Activated CD4-positive, CD25-positive, alpha-beta regulatory T cell treated with anti-CD3 and anti-CD28 coated beads, Interleukin-2, amount 50 U/mL, for 72 hours (primary cell): ENCODE data around the gene ID4.
"Not testable (repeated sequence)": the region's sequence is repeated elsewhere in the genome, so short reads cannot be mapped to it uniquely, and the experiment has no call there.

Experiments
- DNase-seq: peaks from one replicate; pipeline ENCODE4 v3.0.0; 2021

Gene ID4

DNA sequence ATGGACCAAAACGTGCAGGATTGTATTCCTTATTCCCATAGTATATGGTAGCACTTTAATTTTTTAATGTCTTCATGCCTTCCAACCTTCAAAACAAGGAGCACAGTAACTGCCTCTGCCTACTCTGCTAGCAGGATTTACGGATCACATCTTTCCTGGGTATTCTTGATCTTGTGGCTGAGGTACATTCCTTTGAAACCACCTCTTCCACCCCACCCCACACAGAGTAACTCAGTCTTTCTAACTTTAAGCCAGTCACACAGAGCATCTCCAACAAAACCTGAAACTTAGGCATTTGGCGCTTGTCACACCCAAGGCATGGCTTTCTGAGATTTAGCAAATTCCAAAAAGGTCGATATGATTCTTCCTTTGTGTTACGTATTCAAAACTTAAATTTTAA is 2.3 kb upstream of the ID4 start:
- DNase-seq: no peak

DNA sequence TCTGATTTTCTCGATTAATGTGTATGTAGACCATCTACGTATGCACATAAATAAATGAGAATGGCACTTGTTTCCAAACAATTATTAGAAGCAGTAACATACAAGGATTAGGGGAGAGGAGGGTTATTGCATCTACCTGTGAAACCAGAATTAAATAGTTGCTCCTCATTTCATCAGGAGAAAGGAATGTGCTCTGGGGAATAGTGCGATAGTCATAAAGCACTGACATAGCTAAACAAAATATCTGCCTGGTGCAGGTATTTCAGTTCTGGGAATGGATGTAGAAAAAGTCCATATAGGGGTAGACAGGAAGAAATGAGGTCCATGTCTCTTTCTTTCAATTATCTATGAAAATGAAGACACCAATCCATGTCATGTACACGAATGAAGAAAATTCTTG is 1.6 kb upstream of the ID4 start:
- DNase-seq: no peak

DNA sequence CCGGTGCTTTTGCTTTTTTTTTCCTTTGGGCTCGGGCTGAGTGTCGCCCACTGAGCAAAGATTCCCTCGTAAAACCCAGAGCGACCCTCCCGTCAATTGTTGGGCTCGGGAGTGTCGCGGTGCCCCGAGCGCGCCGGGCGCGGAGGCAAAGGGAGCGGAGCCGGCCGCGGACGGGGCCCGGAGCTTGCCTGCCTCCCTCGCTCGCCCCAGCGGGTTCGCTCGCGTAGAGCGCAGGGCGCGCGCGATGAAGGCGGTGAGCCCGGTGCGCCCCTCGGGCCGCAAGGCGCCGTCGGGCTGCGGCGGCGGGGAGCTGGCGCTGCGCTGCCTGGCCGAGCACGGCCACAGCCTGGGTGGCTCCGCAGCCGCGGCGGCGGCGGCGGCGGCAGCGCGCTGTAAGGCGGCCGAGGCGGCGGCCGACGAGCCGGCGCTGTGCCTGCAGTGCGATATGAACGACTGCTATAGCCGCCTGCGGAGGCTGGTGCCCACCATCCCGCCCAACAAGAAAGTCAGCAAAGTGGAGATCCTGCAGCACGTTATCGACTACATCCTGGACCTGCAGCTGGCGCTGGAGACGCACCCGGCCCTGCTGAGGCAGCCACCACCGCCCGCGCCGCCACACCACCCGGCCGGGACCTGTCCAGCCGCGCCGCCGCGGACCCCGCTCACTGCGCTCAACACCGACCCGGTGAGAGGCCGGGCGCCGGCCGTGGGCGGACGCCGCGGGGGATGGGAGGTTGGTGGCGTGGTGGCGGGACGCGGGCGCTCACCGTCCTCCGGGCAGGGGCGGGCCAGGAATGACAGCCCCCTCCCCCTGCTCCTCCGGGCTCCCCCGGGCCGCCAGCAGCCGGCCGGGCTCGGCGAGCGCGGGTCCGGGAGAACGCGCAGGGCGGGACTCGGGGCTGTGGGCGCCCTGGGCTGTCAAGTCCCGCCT is 606 bp downstream of the ID4 start:
- no peak for DNase-seq

DNA sequence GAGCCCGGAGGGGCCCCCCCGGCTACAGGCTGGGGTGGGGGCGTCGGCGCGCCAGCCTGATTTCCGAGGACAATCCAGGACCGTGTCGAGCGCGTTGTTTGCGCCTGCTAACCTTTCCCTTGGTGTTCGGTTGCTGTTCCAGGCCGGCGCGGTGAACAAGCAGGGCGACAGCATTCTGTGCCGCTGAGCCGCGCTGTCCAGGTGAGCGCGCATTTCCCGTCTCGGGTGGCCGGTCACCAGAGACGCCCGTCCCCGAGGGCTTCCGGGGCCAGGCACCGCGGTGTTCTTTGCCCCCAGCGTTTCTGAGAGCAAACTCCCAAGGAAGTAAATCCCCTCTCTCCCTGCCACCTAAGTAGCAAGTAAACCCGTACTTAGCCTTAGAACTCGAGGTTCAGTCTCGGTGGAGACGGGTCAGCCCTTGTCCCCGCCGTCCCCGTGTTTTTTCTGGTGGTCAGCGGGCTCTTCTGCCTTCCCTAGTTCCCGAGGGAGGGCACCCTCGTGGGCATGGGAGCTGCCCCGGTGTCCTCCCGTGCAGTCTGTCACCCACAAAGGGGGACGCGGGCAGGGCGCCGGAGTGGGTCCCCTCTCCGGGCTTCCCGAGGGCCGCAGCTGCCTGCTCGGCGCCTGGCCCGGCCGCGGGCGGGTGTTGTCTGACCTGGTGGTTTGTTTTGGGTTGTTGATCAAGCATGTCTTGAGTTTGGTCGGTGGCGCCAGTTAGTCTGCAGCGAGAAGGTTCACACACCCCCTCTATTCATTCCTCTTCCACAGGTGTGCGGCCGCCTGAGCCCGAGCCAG is 1.5 kb downstream of the ID4 start:
- DNase-seq: no peak

DNA sequence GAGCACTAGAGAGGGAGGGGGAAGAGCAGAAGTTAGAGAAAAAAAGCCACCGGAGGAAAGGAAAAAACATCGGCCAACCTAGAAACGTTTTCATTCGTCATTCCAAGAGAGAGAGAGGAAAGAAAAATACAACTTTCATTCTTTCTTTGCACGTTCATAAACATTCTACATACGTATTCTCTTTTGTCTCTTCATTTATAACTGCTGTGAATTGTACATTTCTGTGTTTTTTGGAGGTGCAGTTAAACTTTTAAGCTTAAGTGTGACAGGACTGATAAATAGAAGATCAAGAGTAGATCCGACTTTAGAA is 2.0 kb downstream of the ID4 start:
- DNase-seq: no peak

DNA sequence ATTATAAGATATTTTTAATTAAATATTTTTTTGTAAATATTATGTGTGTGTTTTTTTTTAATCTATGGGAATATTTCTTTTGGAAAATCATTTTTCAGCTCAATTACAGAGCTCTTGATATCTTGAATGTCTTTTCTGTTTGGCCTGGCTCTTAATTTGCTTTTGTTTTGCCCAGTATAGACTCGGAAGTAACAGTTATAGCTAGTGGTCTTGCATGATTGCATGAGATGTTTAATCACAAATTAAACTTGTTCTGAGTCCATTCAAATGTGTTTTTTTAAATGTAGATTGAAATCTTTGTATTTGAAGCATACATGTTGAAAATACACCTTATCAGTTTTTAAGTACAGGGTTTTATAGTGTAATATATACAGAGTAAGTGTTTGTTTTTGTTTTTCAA is 2.6 kb downstream of the ID4 start:
- no peak for DNase-seq

DNA sequence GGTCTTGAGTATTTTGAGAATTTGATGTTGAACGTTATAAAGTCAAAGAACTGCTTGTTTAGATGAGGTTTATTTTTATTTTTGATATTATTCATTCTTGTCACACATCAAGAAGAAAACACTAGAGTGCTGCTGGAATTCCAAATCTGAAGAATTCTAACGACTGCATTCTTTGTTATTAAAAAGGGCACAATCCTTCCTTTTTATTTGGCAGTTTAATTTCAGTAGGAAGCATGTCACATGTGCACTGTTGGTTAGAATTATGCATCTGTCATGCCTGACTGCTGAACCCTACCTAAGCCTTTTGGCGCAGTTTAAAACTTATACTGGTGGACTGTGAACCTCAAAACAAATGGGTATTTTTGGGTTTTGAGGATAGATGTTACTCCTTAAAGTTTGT is 4.0 kb downstream of the ID4 start:
- no peak for DNase-seq

DNA sequence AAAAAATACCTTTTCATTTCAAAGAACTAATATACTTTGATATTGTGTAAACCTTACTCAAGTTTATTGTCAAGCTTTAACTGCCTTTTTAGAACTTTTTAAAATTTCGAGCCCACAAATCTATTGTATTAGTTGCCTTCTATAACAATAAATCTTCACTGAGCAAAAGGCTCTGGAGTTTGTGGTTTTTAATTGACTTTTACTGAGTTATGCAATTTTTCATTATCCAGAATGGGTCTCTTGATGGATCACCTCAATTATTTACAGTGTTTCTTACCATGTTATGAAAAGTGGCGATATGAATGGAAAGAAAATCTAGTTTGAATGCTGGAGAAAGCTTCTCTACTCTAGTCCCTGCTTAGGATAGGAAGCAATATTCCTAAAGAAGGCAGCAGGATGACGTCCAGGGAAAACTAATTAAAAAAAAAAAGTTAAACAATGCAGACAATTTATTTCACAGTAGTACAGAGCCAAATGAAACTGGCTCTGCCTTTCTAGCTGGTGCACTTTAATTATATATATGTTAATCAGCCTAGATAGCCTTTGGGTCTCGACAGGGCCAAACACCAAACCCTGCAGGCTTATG is 5.0 kb downstream of the ID4 start:
- DNase-seq: no peak

DNA sequence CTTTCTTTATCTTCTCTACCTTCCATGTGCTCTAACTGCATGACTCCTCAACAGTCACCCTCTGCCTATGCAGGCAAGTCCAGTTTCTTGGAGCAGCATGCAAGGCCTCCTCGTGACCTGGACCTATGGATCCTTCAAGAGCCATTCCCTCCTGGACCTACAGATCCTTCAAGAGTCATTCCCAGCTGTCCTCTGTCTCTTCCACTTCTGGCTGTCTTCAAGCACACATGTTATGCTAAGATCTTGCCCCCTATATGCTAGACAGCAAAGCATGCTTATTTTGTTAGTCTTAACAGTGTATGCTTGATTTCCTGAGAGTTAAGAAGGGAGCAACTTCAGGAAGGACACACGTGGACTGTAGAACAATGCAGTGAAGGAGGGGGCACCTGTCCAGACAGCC is 7.5 kb downstream of the ID4 start:
- no peak for DNase-seq

DNA sequence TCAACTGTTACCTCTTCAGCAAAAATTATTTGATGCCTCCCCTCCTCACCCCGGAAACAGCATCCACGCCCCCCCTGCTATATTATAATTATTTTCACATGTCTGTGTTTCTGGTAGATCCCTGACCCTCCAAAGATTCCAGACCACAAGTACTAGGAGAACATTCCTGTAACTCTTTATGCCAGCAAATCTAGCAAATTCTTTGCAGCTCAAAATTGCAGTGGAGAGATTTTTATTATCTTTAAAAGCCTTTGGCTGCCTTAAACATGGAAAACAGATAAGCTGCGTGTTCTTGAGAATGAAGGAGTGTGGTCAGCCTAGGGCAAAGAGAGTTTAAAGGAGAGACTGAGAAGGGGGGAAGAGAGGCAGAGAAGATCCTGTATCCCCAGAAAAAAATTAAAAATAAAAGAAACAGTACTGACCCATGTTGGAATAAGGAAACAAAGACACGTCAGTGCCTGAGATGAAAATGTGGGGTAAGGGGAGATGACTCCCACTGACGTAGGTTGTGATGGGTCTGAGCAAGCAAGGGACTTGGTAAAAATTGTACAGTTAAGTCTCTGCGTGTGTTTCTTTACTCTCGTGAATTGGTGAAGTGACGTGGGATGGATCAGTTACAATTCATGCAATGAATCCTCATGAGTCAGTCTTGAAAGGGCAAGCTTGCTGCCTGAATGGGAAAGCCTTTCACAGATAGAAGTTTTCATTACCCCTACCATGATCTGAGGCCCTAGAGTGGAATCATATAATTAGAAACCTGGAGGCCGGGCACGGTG is 8.3 kb downstream of the ID4 start:
- no peak for DNase-seq

DNA sequence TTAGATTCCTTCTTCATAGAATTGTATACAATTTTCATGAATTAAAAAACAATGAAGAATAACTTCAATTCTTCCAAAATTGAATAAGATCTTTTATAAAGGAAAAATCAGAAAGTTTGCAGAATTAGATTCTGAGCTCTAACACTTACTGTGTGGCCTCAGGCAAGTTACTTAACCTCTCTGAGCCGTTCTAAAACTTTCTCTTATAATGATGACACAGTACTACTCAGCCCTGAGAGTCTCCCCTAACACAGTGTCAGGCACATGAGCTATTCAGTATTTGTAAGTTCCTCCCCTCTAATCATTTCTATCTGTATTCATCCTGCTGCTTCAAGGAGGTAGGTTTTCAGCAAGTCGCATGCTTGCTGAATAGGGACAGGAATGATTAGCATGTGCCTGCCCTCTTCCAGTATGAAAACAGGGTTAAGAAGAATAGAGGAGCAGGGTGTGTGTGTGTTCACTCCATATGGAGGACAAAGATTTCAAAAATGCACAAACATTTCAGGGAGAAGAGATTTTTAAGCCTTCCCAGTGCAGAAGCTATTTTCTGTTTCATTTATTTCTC is 11.4 kb downstream of the ID4 start:
- DNase-seq: no peak

DNA sequence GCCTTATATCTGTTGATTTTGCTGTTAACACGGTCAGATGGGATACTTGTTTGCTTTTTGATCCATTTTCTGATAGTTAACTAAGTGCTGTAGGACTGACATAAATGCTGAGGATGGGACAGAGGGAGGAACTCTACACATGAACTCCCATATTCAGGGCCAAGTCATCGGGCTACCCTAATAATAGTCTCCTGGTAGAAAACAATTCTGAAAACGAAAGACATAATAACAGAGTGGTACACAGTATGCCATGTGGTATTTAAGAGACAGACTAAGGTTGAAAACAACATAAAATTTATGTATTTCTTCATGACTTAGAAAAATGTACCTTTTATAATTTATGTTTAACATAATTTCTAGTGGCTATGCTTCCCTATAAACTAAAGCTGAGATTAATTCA is 12.0 kb downstream of the ID4 start:
- no peak for DNase-seq

DNA sequence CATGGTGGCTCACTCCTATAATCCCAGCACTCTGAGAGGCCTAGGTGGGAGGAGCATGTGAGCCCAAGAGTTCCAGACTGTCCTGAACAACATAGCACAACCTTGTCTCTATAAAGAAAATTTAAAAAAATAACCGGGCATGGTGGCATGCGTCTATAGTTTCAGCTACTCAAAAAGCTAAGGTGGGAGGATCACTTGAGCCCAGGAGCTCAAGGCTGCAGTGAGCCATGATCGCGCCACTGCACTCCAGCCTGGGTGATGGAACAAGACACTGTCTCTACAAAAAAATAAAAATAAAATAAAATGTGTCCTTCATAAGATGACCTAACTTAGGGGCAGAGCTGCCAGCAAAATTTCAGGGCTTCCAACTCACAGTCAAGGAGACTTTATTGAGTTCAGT is 12.6 kb downstream of the ID4 start:
- no peak for DNase-seq

DNA sequence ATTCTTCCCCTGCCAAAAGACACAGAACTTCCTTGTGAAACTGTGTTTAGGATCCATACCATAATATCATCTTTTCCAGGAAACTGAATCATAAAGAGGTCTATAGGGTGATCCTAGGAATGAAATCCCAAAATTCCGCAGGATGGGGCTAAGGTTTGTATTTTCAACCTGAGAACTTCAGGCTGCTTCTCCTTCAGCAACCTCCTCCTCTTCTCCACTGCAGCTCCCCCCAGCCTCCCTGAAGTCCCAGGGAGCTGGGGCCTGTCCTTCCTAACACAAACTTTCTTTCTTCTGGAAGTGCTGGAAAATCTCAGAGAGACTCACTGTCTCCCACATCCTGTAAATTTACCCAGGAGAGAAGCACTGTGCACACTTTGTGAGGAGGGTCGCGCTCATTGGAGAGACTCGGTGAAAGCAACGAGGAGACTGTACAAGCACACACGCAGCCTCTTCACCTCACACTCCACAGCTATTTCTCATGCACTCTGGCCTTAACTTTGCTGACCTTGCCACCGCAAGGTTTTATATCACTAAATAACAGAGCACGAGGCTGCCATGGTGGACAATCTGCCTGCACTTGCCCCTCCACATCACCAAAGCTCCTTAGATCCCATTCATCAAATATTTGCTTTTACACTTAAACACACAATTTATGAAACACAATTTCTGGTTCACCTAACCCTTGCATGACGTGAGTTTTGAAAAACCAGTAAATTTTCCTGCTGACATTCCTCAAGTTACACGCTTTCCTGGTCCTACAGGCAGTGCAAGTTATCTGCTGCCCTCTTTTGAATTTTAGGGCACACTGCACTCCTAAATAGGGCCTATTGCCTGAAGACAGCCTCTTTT is 14.3 kb downstream of the ID4 start:
- no peak for DNase-seq

DNA sequence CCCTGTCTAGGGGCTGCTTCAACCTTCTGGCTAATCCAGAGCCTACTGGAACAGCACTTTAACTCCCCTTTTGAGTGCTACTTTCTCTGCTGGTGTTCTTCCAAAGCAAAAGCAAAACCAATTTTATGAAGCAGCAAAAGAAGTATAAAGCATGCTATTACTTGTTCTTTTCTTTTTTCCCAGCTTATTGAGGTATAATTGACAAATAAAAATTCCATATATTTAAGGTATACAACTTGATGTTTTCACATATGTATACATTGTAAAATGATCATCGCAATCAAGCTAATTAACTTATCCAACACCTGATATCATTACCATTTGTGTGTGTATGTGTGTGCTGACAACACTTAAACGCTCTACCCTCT is 14.9 kb downstream of the ID4 start:
- DNase-seq: no peak

DNA sequence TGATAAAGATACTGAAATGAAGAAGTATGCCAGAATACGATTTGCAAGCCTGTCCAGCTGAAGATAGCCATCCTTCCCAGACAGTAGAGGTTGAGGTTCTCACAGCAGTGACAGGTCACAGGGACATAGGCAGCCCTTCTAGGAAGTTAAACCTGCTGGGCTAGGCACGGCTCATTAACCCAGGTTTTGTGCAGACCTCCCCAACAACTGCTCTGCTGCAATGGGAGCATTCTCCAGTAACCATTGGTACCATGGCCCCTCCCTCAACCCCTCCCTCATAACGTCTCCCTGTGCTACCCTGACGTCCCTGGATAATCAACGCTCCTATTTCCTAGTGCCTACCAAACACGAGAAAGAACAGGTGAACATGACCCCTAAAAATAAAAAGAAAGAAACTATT is 15.8 kb downstream of the ID4 start:
- no peak for DNase-seq

DNA sequence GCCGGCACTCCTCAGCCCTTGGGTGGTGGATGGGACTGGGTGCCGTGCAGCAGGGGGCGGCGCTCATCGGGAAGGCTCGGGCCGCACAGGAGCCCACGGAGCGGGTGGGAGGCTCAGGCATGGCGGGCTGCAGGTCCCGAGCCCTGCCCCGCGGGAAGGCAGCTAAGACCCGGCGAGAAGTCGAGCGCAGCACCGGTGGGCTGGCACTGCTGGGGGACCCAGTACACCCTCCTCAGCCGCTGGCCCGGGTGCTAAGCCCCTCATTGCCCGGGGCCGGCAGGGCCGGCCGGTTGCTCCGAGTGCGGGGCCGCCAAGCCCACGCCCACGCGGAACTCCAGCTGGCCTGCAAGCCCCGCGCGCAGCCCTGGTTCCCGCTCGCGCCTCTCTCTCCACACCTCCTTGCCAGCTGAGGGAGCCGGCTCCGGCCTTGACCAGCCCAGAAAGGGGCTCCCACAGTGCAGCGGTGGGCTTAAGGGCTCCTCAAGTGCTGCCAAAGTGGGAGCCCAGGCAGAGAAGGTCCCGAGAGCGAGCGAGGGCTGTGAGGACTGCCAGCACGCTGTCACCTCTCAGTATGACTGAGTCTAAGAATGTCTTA is 17.3 kb downstream of the ID4 start:
- not testable (repeated sequence) for DNase-seq

DNA sequence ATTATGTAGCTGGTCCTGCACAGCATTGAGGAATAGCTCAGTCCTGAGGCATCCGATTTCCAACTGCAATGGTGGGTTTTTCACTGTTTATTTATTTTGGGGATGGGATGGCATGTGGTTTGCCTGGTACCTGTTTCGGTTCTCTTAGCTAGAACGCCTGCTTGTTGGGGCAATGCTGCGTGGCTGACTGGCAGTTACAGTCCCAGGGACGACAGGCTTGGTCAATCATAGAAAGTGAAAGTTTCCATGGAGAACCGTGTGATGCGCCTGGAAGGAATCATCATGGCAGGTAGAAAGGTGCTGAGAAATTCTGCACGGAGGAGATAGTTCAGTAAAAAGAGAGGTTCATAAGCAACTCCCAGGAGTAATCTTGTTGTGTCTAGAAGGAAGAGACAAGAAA is 18.4 kb downstream of the ID4 start:
- DNase-seq: no peak

DNA sequence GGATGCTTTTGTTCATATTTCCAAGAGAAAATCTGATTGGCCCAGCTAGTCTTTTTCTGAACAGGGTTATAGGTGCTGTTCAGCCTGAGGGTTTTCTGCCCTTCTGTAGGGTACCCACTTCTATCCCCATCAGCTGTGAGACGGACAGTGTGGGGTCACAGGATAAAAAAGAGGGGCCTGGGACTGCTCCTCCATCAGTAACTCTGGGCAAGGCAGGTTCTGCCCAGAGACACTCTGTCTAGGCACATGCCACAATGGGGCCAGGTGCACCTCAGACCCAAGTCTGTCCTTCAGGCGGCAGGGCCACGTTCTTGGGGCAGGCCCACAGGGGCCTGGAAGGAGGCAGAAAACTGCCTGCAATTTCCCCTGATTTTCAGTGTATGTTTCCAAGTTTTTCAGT is 20.0 kb downstream of the ID4 start:
- DNase-seq: no peak

DNA sequence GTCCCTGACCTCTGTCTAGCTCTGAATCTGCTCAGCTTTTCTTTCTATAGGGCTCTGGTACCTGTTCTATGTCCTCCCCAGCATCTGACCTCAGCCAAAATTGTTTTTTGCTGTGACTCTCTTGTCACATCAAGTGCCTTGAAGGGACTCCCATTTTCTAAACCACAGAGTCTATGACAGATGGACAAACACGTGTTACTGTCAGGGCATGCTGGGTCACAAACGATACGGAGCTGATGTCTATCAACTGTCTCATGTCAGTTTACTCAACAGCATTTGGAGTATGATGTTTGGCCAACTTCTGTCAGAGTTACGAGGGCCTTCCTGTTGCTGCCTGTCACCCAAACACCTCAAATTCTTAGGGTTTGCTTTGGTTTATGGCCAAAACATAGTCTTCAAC is 20.5 kb downstream of the ID4 start:
- DNase-seq: no peak

DNA sequence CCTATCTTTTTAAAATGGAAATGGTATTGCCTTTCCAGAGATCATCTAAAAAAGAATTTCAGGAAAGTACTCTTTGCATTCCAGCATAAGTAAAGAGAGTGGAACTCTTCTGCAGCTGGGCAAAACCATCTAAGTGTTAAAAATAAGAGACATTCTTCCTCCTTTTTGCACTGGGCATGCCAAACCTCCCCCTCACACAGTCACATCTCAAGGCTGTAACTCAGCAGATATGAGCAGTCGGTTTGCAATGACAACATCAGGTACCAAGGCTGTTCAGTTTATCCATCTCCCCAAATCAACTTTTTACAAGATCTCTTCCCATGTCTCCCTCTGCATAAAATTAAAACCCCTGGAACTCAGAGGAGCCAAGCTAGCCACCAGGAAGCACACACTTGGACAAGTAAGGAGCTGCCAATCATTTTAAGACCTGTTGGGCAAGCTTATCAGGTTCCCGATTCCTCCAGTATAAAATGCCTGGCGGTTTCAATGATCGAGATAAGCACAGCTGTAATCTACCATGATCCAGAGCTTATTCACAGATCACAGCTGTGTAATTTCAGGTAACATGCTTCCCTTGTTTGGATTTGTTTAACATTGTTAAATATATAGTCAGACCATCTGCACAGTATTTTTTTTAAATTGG is 23.2 kb downstream of the ID4 start:
- DNase-seq: no peak
